Measurements from ENCODE around the gene COX20.

The COX20 gene

DNA sequence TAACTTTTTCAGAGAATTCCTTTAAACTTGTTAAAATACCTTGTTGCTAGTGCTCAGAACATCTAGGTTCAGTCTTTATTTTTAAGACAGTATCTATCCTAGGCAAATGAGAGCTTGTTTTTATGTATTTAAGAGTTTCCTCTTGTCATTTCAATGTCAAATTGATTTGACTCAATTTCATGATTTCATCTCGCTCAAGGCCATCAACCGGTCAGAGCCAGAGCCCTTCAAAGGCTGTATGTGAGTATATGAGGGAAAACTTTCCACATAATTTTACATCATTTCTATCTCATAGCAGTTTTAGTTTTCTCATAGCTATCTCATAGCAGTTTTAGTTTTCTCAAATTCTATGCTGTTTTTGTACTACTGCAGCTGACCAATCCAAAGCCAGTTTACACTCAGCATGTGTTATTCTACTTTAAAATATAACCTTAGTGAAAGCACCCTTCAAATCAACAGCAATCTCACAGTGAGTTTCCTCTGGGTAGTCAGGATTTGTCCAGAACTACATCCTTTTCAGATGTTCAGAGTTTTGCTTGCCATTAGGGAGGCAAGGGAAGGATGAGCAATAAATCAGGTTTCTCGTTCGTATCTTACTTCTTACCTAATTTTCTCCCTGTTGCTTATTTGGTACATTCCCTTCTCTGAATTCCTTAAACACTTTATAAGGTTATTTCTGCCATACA, 16.2 kb downstream of the COX20 start:
- no peak for DNase-seq (ENCODE audit: low read depth in 3 of 3)

- no peak for DNase-seq (ENCODE audit: low read depth in 3 of 3)
Observed at GRCh38 chr1:244852694-244853093, 17.2 kb downstream of the COX20 start.

DNA sequence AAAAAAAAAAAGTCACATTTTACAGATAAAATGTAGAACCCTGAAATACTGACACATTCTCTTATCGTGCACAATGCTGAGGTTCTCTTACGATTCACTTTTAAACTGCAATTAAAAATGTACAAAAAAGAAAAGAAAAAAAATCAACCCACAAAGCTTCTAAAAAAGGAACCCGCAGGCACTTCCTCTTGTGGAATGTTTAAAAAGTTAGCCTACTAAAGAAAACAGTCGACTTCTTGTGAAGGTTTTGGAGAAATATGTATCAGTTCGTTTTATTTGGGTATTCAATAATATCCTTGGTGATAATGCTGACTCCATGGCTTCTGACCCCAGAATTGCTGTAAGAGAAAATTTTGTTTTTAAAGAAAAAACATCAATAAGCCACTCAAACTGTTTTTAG, 18.7 kb downstream of the COX20 start:
- DNase-seq (ENCODE audit: low read depth in 3 of 3) = no peak

DNA sequence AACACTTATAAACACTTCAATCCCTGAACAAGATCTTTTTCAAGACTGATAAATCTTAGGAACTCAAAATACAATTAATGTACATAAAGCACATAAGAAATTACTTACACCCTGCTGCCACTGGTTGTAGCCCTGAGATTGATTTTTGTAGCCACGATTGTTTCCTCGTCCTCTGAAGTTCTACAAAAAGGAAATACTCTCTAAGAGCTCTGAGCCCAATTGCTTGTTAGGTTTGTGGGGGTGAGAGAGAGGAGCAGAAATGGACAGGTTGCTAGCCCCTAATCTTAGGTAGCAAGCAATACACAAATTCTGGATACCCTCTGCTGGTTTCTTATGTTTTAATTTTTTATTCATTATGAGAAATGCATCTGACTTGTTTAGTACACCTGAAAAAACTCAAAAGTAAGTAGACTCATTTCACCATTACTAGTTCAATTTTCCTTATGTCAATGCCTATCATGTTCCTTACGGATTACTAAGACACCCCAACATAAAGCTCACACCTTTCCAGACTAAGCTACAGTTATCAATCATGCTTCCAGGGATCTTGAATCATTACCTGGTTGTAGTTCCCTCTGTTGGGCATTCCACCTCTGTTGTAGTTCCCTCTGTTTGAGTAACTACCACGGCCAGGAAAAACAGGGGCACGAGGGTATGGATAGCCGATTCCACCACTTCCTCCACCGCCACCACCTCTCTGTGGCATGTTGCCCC, 19.6 kb downstream of the COX20 start:
- no peak for DNase-seq (ENCODE audit: low read depth in 3 of 3)

- no peak for DNase-seq (ENCODE audit: low read depth in 3 of 3)
Observed at GRCh38 chr1:244857761-244858160, 22.3 kb downstream of the COX20 start.

DNA sequence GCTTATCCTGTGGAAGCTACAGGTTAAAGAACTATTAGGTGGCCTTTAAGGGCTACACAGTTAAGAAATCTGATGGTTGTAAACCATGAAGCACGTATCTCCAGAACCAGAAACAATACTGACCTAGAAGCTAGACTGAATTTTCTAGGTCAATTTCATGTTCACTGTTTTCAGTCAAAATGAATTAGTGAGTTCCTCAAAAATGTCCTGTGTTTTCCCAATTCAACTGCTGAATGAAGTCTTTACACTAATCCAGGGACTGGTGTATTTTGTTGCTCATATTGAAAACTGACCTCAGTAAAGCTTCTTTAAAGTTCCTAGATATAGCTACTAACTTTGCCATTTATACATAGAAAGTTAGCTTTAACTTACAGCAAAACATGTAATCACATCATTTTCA, 22.9 kb downstream of the COX20 start:
- DNase-seq (ENCODE audit: low read depth in 3 of 3) = no peak

DNA sequence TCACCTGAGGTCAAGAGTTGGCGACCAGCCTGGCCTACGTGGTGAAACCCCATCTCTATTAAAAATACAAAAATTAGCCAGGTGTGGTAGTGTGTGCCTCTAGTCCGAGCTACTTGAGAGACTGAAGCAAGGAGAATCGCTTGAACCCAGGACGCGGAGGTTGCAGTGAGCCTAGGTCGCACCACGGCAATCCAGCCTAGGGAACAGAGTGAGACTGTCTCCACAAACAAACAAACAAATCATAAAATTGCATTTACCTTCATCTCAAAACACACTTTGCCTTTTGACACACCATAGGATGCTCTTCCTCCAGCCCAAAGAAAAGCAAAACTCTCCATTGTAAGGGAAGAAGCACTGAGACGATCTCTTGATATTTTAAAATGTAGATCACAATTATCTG, 24.6 kb downstream of the COX20 start:
- no peak for DNase-seq (ENCODE audit: low read depth in 3 of 3)

DNA sequence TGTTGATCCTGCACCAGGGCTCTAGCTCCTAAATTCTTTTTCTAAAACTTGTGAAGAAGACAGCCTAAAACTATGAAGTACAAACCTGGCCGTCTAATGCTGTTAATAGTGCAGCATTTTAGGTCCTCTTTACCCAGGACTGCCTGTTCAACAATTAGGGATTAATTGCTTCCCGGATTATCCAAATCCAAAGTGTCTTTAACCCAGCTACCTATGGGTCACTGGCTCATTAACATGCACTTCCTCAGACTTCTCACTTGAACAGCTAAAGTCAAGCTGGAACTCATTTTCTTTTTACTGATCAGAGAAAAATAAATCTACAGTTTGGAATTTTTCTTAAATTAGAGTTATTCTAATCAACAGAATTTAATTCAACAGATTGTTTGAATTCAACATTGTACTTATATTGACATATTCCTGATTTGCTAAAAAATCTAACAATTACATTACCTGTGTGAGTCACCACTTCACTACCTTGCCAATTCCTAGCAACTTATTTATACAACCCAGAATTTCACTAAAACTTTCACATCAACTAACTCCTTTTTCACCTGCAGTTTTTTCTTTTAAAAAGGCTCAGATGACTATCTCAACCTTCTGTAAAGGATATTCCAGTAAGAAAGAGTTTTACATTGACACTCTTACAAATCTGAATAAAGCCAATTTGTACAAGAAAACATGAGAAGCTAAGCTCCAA, 25.6 kb downstream of the COX20 start:
- DNase-seq (ENCODE audit: low read depth in 3 of 3) = no peak

- DNase-seq (ENCODE audit: low read depth in 3 of 3) = no peak
Observed at GRCh38 chr1:244861683-244862082, 26.2 kb downstream of the COX20 start.

DNA sequence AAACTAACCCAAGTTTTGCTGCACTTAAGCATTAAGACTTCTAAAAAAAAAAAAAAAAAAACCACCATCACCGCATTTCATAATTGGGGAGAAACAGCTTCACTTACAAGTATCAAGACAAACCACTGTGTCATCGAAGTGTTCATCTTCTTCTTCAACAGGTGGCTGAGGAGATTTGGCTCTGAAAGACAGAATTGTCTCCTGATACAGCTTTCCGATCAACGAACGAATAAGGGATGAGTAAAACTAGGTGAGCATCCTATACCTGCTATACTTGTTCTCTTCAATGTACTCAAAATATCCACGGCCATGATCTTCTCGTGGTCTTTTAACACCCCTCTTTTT, 26.9 kb downstream of the COX20 start:
- no peak for DNase-seq (ENCODE audit: low read depth in 3 of 3)

DNA sequence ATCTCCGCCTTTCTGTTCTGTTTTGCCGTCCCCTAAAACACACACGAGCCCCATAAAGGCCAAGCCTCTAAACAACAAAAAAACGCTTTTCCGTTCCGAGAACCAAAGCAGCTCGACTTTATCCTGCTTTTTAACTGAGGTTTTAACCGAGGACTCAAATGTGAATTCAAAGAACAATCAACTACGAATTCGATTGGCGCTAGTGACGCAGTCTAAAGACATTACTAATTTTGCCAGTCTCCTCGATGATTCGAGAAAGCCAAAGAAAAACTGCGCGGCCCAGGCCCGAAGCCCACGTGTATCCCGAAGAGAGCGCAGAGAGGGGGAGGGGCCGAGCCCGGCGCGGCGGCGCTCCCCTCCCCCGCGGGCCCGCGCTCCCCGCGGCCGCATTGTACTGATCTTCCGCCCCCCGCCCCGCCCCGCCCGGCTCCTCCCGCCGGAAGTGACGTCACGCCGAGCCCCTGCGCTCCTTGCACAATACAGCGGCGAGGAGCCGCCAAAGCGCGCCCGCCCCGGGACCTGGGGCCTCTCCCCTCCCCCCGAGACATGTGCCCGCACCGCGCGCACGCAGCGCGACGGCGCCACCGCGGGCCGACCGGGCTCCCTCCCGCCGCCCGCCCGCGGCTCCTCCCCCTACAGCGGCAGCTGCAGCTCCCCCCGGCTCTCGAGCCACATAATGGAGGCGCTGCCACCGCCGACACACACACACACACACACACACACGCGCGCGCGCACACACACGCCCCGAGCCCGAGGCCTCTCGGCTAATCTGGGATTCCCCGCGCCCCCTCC, 27.4 kb downstream of the COX20 start:
- peak; percentile 95 to 98 (median 96) for DNase-seq (ENCODE audit: low read depth in 3 of 3)

GRCh38 chr1:244863491-244864252, 28.2 kb downstream of the COX20 start:
- DNase-seq (ENCODE audit: low read depth in 3 of 3) = peak; percentile 13 to 25 (median 18)

DNA sequence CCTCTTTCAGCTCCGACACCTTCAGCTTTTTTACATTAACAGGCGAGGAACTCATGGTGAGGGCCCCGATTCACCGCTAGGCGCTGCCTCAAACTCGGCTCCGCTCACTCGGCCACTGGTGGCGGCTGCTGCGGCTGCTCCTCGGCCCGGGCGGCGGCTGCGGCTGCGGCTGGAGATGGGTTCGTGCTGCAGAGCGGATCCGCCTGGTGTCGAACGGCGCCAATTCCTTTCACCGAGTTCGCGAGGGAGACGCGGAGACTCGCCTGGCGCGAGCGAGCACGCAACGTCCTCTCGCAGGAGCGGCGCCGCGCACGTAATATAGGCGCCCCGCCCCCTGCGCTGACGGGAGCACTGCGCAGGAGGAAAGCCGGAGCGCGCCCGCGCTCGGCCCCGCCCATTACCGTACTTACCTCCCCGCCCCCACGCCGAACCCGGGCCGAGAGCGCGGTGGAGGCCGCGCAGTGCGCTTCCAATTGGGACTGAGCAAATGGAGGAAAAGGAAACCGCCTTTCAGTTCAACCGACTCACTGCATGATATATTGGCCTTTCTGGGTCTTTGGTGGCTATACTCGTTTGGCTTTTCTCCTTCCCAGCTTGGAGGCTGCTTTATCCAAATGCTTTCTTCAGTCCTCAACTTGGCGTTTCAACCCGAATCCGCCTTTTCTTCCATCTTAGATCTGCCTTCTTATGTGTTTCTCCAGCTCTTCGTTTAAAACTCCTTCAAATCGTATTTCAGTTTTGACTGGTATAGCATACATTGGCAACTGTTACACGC, 29.0 kb downstream of the COX20 start, which contains the start of gene HNRNPU:
Gene HNRNPU, minus strand, starts transcription at position 291 of the 775 bp plus-strand sequence. Its CDS starts 236 bp downstream, at position 55.
- peak; percentile 88 to 95 (median 94) for DNase-seq (ENCODE audit: low read depth in 3 of 3)

DNA sequence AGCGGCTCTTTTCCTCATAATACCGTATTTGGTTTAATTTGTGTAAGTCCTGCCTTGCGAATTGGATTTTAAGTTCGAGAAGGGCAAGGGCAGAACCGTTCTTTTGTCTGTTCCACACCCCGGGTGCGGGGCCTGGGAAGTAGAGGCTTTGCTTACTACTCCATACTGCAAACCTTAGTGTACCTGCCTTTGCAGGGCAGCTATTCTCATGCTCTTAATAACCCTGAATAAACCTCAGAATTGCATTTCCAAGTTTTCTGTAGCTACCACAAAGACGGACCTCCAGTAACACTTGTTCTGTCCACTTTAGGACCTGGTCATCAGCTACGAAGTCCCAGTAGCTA, 29.5 kb downstream of the COX20 start:
- DNase-seq (ENCODE audit: low read depth in 3 of 3) = peak in 1 of 3 experiments; percentile 29

DNA sequence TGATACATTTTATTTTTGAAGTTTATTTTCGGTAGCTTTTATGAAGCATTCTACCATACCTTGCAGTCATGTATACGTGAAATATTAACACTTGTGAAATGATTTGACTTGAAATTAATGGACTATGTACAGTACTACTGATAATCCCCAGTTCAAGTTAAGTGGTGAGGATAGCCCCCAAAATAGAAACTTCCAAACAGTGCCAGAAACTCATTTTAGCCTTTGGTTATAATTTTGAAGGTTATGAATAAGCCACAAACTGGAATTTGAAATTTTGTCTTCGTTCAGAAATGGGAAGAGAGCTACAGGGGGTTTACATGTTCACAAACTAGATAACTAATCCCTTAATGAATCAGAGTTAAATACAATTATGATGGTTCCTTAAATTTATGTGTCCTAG, 30.4 kb downstream of the COX20 start:
- DNase-seq (ENCODE audit: low read depth in 3 of 3) = no peak

- no peak for DNase-seq (ENCODE audit: low read depth in 3 of 3)
Observed at GRCh38 chr1:244866355-244866754, 30.9 kb downstream of the COX20 start.

DNA sequence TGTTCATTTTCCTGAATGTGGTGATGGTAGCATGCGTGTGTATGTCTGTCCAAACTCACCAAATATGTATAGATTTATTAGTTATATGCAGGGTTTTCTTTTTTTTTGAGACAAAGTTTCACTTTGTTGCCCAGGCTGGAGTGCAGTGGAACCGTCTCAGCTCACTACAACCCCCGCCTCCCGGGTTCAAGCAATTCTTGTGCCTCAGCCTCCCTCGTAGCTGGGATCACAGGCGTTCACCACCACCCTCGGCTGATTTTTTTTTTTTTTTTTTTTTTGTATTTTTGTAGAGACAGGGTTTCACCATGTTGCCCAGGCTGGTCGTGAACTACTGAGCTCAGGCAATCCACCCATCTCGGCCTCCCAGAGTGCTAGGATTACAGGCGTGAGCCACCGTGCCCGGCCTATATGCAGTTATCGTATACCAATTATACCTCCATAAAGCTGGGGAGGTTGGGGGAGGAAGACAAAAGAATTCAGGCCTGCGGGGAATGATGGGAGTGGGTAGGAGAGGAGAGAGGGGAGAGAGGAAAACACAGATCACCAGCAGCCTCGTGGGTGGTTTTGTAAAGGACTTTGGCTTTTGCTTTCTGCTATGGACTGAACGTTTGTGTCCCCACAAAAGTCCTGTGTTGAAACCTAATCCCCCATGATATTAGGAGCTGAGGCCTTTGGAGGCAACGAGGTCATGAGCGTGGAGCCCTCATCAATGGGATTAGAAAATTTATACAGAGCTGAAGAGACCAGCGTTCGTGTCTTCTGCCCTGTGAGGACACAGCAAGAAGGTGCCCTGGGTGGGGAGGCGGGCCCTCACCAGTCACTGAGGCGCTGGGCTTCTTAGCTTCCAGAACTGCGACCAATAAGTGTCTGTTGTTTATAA, 33.3 kb downstream of the COX20 start:
- no peak for DNase-seq (ENCODE audit: low read depth in 3 of 3)

- no peak for DNase-seq (ENCODE audit: low read depth in 3 of 3)
Observed at GRCh38 chr1:244869364-244869827, 33.9 kb downstream of the COX20 start.

DNA sequence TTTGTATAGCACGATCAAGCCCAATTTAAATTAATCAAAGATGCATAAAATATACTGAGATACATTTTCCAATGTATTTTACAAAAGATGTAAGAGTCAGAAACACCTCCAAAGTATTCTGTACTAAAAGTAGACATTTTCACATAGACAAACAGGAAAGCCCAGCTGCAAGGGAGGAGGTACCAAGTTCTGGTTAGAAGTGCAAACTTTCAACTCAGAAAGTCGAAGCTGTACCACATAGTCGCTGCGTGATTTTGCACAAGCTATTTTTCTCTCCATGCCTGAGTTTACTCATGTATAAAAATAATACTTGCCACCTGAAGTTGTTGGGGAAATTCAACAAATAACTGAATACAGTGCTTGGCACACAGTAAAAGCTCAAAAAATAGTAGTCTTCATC, 34.5 kb downstream of the COX20 start:
- no peak for DNase-seq (ENCODE audit: low read depth in 3 of 3)

Measured in stimulated activated CD4-positive, alpha-beta T cell treated with anti-CD3 and anti-CD28 coated beads, TNF-alpha, amount 100 ng/mL, for 24 hours (primary cell).